Activated CD8-positive, alpha-beta T cell treated with anti-CD3 and anti-CD28 coated beads for 36 hours (primary cell): Measurements from ENCODE around the gene MOGAT1. TPM values are rescaled to one million over a fixed set of nuclear protein-coding genes. Genes with fewer than 3 reads are reported as not detected.

ENCODE experiments used
- ATAC-seq: fragments of 200-7000 bp; cut with Tn5 transposase; one replicate; pipeline ENCODE4 v1.10.0; 2021; ENCODE audit warnings: mild to moderate bottlenecking, moderate library complexity
- CTCF ChIA-PET: fragments of 350-600 bp; sonication (Branson Sonifier 250); formaldehyde crosslinking; loops from one replicate; lab custom pipeline; 2021; ENCODE audit warnings: antibody characterized with exemption; lab: Charles Lee
- POLR2A ChIA-PET: fragments of 350-600 bp; sonication (Branson Sonifier 250); formaldehyde crosslinking; loops from one replicate; lab custom pipeline; 2021; ENCODE audit warnings: antibody characterized with exemption; lab: Charles Lee
- DNase-seq: peaks from one replicate; pipeline ENCODE4 v3.0.0-alpha.2; 2020
- H3K27ac Mint-ChIP-seq: one replicate; pipeline ENCODE4 v1.8.0; 2021; ENCODE audit warnings: mild to moderate bottlenecking, mixed read lengths
- H3K27me3 Mint-ChIP-seq: one replicate; pipeline ENCODE4 v1.8.0; 2021; ENCODE audit warnings: mixed read lengths
- H3K36me3 Mint-ChIP-seq: one replicate; pipeline ENCODE4 v1.8.0; 2021; ENCODE audit warnings: low read depth, mixed read lengths
- H3K4me1 Mint-ChIP-seq: one replicate; pipeline ENCODE4 v1.8.0; 2021; ENCODE audit warnings: low read depth, mixed read lengths
- H3K4me3 Mint-ChIP-seq: one replicate; pipeline ENCODE4 v1.8.0; 2021; ENCODE audit warnings: mild to moderate bottlenecking, moderate library complexity, mixed read lengths
- H3K9me3 Mint-ChIP-seq: one replicate; pipeline ENCODE4 v1.8.0; 2021; ENCODE audit warnings: mixed read lengths
- intact Hi-C: fragments of 100-400 bp; cut with micrococcal nuclease; formaldehyde crosslinking; loops from one replicate; pipeline ENCODE4 v1.10.0; 2022
- total RNA-seq, 2 experiments: library from RNA; stranded (reverse); gene quantifications; one replicate each; pipeline ENCODE4 v1.2.3, GENCODE V29; 2021
- TF ChIP-seq, protein P1 (sequence below): fragments of 200-600 bp; IDR thresholded peaks from one replicate; pipeline ENCODE4 v1.8.0; 2022; ENCODE audit warnings: antibody characterized with exemption, mild to moderate bottlenecking

Gene MOGAT1
- total RNA-seq, 2 experiments from 2014 or later, result not detected

DNA sequence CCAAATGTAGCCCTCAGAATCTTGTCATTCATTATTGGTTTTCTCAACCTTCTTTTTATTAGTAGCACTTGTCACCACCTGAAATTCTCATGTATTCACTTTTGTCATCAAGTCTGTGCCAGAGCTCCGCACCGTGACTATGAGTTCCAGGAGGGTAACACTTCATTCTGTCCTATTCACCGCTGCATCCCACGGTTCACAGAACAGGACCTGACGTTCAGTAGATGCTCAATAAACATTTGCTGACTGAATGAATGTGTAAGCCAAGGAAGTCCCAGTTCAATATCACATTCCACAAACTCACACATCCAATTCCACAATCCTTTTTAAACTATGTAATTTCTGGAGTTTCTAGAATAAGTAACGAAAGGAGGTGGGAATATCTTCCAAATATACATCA is 65.5 kb downstream of the MOGAT1 start:
- Mint-ChIP-seq H3K9me3 (no peaks in the 10 kb centered on the region), H3K4me3 (no peak overlapping the region), H3K27me3 (peaks cover 20% of the 10 kb centered on the region), H3K36me3 (no peaks in the 10 kb centered on the region), H3K27ac (no peak overlapping the region), H3K4me1 (peaks cover 6% of the 10 kb centered on the region)
- intact Hi-C loops, result no loop called here
- TF ChIP-seq, protein P1, sequence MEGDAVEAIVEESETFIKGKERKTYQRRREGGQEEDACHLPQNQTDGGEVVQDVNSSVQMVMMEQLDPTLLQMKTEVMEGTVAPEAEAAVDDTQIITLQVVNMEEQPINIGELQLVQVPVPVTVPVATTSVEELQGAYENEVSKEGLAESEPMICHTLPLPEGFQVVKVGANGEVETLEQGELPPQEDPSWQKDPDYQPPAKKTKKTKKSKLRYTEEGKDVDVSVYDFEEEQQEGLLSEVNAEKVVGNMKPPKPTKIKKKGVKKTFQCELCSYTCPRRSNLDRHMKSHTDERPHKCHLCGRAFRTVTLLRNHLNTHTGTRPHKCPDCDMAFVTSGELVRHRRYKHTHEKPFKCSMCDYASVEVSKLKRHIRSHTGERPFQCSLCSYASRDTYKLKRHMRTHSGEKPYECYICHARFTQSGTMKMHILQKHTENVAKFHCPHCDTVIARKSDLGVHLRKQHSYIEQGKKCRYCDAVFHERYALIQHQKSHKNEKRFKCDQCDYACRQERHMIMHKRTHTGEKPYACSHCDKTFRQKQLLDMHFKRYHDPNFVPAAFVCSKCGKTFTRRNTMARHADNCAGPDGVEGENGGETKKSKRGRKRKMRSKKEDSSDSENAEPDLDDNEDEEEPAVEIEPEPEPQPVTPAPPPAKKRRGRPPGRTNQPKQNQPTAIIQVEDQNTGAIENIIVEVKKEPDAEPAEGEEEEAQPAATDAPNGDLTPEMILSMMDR, result no peak
- ATAC-seq (no peak), DNase-seq (no peak)
- POLR2A ChIA-PET, result no interaction called here
- CTCF ChIA-PET, result interaction anchor here (1.1 to 1.2 kb wide), 2 partner anchors 25 to 166 kb away, joined by 3 read pairs; no protein-coding TSS in a partner anchor

DNA sequence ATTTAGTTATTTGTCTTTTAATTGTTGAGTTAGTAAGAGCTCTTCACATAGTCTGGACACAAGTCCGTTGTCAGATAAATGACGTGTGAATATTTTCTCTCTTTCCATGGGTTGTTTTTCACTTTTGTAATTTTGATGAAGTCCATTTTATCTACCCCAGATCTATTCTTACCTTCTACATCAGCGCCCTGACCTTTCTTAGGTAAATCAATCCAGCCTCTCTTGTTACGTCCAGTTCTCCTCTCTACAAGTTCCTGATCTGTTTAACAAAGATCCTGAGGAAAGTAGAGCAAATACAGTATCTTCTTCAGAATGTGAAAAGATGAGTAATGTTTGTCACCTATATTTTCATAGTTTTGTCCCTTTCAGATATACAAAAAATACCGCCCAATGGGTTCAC is 66.9 kb downstream of the MOGAT1 start:
- ChIA-PET CTCF (interaction anchor here (1.0 to 1.1 kb wide), 3 partner anchors 22 to 165 kb away, joined by 3 read pairs; no protein-coding TSS in a partner anchor), POLR2A (no interaction called here)
- intact Hi-C loops, result no loop called here
- Mint-ChIP-seq H3K36me3 (no peaks in the 10 kb centered on the region), H3K27me3 (peaks cover 15% of the 10 kb centered on the region), H3K27ac (no peak overlapping the region), H3K4me3 (no peak overlapping the region), H3K9me3 (no peaks in the 10 kb centered on the region), H3K4me1 (peaks cover 9% of the 10 kb centered on the region)
- ATAC-seq (no peak), DNase-seq (no peak)
- TF ChIP-seq, protein P1, result no peak

DNA sequence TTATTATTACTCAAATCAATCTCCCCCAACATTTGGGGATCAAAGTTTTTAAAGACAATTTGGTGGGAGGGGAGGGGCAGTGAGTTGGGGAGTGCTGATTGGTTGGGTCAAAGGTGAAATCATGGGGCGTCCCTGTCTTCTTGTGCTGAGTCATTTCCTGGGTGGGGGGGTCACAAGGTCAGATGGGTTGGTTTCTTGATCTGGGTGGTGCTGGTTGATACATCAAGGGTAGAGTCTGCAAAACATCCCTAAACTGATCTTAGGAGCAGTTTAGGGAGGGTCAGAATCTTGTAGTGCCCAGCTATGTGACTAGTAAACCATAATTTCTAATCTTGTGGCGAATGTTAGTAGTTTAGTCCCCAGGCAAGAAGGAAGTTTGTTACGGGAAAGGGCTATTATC is 67.4 kb downstream of the MOGAT1 start:
- H3K4me1 Mint-ChIP-seq, result peaks cover 14% of the 10 kb centered on the region
- peak; percentile 62 for ATAC-seq
- H3K36me3 Mint-ChIP-seq, result no peaks in the 10 kb centered on the region

DNA sequence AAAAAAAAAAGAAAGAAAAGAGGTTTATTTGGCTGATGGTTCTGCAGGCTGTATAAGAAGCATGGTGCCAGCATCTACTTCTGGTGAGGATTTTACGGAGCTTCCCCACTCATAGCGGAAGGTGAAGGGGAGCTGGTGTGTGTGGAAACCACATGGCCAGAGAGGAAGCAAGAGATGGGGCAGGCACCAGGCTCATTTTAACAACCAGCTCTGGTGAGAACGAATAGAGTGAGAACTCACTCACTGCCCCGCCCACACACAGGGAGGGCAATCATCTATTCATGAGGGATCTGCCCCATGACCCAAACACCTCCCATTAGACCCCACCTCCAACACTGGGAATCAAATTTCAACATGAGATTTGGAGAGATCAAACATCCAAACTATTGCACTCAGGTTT is 68.5 kb downstream of the MOGAT1 start:
- no peak overlapping the region for H3K4me3 Mint-ChIP-seq
- ATAC-seq, result no peak
- no peaks in the 10 kb centered on the region for H3K9me3 Mint-ChIP-seq
- ChIA-PET CTCF (interaction anchor here (1.5 to 1.7 kb wide), 2 partner anchors 21 to 33 kb away, joined by 3 to 5 read pairs; no protein-coding TSS in a partner anchor), POLR2A (no interaction called here)
- H3K27ac Mint-ChIP-seq, result no peak overlapping the region
- intact Hi-C loops, result no loop called here
- H3K4me1 Mint-ChIP-seq, result peaks cover 14% of the 10 kb centered on the region
- peaks cover 13% of the 10 kb centered on the region for H3K27me3 Mint-ChIP-seq
- DNase-seq, result no peak
- H3K36me3 Mint-ChIP-seq, result no peaks in the 10 kb centered on the region
- TF ChIP-seq, protein P1, result no peak

More for the DNA sequence above, 67.4 kb downstream of the MOGAT1 start:
- CTCF ChIA-PET, result interaction anchor here (0.6 kb wide), 1 partner anchor 48 kb away, joined by 3 read pairs; no protein-coding TSS in a partner anchor
- Mint-ChIP-seq H3K9me3 (no peaks in the 10 kb centered on the region), H3K27me3 (peaks cover 15% of the 10 kb centered on the region), H3K27ac (no peak overlapping the region), H3K4me3 (no peak overlapping the region)
- peak; percentile 43 for DNase-seq
- POLR2A ChIA-PET, result no interaction called here
- intact Hi-C loops, result no loop called here
- TF ChIP-seq, protein P1, result no peak

DNA sequence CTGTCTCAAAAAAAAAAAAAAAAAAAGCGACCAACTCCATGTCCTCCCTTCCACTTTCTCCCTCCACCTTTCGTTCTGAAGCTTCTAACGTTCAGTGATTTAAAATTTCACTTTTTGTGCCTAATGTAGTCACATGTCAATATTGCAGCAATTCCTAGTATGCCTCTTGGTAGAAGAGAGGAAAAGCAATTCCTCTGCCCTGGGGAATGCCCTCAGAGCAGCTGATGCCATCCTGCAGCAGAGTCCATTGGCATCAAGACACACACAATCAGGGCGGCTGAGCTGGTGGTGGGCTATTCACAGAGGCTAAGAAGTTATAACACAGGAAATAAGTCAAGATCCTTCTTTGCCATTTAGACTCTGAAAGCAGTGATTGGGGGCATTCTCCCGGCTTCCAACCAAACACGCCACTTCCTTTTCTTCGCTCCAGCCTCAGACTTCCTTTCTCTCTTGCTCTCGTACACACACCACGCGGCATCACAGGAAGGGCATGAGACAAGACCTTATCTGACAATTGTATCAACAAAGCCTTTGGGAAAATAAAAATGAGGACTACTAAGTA is 71.9 kb downstream of the MOGAT1 start:
- DNase-seq (no peak), ATAC-seq (peak; percentile 29)
- CTCF ChIA-PET, result interaction anchor here (1.0 kb wide), 1 partner anchor 29 kb away, joined by 3 read pairs; no protein-coding TSS in a partner anchor
- intact Hi-C loops, result no loop called here
- TF ChIP-seq, protein P1, result no peak
- Mint-ChIP-seq H3K4me1 (peaks cover 26% of the 10 kb centered on the region), H3K27ac (no peak overlapping the region), H3K27me3 (peaks cover 7% of the 10 kb centered on the region), H3K4me3 (no peak overlapping the region), H3K9me3 (no peaks in the 10 kb centered on the region), H3K36me3 (no peaks in the 10 kb centered on the region)
- POLR2A ChIA-PET, result interaction anchor here (1.2 kb wide), 1 partner anchor 9 kb away, joined by 3 read pairs; no protein-coding TSS in a partner anchor
